GM18519 (cell line): ENCODE data around the gene TIGD2.
A peak's percentile ranks its signal among the peaks of the same experiment; 100 is the strongest.

Experiments
- ATAC-seq: cut with Tn5 transposase; IDR thresholded peaks from one replicate; pipeline ENCODE4 v1.9.1; 2021; ENCODE audit warnings: mild to moderate bottlenecking, moderate library complexity; ENCODE audit not compliant: unreplicated experiment, low FRiP score

TIGD2 gene

DNA sequence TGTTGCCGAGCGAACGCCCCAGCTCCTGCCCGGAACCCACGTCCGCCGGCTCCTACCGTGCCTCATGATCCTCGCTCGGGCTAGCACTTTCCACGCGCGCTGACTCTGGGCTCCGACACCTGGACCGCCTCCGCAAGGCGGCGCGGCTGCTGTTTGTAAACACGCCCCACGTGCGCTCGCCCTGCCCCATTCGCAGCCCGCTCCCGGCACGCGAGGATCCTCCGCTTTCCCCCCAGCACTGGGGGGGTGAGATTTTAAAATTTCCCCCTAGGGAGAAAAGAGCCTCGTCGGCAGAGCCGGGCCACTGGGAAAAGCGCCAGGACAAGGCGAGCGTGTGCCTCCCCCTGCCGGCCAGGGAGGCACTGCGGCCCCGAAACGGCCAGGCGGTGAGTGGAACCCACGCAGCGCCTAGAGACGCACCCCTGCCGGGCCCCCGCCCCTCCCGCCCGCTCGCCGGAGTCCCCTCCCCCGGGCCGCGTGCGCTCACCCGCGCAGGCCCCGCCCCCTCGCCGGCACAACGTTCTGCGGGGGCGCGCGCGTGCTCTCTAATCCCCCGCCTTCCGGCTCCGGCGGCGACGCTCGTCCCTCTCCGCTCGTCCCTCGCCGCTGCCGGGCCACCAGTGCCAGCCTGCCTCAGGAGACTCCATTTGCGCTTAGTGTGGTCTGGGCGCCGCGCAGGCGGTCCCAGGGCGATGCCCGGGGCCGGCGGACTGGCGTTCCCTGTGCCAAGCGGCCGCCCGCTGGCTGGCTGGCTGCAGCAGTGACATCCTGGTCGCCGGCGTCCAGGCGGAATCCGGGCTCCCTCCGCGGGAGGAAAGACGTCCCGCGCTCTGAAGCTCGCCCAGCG is at the start of gene TIGD2:
Gene TIGD2 (plus strand): TSS at position 548 of the 847 bp plus-strand sequence. CDS start 1,442 bp downstream, outside the sequence.
- ATAC-seq = peak; percentile 70

DNA sequence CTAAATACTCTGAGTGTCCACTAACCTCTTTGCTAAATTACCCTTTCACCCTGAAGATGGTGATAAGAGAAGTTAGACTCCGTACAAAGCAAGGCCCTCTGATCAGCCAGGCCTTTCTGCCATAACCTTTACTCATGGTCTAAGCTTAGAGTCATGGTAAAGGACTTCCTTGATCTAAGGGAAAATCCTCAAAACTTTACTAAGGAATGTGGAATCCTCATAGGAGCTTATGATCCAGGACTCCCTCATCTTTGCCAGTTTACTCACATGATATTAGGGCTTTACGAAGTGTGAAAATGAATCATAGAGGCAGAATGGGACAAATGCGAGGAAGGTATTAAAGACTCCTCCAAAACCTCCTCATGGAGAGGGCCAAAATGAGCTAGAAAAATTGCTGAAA is 46.5 kb upstream of the TIGD2 start:
- no peak for ATAC-seq

GRCh38 chr4:89067417-89067816 is 43.9 kb upstream of the TIGD2 start:
- ATAC-seq = no peak

DNA sequence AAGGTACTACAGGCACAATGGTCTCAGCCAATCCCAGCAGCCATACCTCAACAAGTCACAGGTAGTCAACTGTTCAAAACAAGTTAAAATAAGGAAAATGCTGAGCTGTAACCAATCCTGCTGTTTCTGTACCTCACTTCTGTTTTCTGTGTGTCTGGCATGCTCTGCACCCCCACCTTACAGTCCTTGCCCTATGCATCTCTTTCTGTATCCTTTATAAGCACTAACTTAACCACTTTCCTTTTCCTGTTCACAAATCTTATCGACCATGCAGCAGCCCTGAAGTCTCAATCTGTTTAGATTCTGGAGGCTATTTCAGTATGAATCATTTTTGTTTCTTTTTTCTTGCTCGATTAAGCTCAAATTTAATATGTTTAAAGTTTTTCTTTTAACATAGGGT is 41.9 kb upstream of the TIGD2 start:
- ATAC-seq = peak; percentile 89

- ATAC-seq = no peak
Measured at GRCh38 chr4:89070041-89070440, 41.3 kb upstream of the TIGD2 start.

DNA sequence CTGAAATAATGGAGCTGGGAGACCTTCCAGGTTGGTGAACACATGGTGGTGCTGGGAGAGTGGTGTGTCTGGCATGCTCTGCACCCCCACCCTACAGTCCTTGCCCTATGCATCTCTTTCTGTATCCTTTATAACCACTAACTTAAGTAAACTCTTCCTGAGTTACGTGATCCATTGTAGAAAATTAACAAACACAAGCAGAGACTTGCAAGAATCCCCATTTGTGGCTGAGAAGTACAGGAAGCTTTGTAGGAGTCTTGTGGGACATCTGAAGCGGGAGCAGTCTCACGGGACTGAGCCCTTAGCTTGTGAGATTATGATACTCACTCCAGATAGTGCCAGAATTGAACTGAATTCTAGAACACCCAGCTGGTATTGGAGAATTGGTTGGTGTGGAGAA is 40.0 kb upstream of the TIGD2 start:
- ATAC-seq = no peak

DNA sequence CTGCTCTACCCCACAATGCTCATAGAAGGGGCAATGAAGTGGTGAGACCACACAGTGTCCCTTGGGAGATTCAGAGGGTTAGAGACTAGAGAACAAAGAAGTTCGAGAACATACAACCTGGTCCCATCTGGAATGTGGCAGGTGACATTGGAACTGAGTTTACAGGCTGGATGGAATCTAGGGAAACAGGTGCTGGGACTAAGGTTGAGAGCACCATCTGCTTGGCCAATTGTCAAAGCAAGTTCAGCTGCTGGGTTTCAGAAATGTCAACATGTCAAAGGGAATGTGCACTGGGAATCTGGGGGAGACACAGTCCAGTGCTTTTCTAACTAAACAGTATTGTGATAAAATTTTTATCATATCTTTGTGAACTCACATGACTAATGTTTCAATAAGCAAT is 38.4 kb upstream of the TIGD2 start:
- ATAC-seq = no peak

- ATAC-seq = no peak
Measured at GRCh38 chr4:89077761-89078160, 33.6 kb upstream of the TIGD2 start.

- ATAC-seq = no peak
Measured at GRCh38 chr4:89078300-89078699, 33.0 kb upstream of the TIGD2 start.

DNA sequence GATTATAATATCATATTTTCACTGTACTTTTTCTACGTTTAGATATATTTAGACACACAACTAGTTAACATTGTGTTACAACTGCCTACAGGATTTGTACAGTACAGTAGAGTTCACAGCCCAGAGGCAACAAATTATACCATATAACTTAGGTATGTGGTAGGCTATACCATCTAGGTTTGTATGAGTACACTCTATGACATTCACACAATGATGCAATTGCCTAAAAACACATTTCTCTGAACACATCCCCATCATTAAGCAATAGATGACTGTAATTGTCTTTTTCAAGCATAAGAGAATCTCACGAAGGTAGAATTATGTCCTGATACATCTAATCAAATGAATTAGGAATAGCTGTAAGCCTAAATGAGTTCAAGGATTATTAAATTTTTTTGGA is 12.3 kb upstream of the TIGD2 start:
- ATAC-seq = no peak

DNA sequence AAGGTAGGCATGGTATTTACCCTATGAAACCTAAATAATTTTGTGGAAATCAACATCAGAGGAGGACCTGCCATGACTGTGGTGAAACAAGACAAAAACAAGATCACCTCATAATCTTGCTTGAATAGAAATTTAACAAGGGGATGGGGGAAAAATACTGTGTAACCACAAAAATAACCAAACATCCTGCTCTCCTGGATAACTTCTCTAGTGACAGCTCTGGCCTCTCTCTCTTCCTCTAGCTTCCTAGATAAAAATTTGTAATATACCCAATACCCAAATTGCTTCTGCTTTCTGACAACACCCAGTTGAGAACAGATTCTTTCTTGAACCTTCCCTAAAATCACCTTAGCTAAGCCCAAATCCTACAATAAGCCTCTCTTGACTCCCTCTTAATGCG is 11.9 kb upstream of the TIGD2 start:
- no peak for ATAC-seq

DNA sequence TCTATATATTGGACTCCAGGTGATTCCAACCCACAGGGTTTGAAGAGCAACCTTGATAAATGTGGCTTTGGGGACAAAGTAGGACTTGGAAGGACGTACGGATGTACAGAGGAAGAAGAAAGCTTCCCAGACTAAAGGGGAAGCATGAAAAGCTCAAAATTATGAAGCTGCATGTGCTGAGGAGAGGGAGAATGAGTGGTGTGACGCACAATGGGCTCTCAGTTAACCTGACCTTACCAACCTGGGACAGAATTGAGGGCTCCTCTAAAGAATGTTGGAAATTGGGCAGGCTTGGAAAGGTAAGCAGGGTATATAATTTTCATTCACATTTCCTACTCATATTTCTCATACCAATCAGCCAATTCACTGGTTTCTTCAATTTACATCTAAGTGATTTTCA is 10.5 kb upstream of the TIGD2 start:
- no peak for ATAC-seq

DNA sequence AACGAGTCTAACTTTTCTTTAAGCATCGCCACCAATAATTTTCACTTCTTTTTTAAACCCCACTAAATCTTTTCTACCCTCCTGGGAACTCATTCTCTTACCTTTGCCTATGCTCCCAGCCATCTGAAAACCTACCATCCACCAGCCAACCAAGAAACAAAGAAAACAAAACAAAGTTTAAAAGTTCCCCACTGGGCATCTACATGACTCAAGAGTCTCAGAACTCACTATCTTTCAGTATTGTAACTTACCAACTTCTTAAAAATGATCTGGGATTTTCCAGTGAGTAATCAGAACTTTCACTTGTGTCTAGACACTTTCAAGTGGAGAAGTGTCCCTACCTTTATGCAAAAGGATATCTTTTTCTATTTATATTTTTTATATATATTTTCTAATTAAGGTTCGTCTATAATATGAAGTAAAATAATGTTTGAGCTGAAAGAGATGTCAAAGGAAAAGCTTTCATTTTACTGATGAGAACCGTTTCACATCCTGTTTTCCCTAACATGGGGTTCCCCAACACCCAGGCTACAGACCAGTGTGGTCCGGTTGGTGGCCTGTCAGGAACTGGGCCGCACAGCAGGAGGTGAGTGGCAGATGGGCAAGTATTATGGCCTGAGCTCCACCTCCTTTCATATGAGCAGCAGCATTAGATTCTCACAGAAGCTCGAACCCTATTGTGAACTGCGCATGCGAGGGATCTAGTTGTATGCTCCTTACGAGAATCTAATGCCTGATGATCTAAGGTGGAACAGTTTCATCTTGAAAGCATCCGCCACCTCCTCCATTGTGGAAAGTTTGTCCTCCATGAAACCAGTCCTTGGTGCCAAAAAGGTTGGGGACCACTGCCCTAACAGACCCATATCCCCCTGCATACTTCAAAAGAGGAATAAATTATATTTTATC is 9.8 kb upstream of the TIGD2 start:
- peak; percentile 74 for ATAC-seq

DNA sequence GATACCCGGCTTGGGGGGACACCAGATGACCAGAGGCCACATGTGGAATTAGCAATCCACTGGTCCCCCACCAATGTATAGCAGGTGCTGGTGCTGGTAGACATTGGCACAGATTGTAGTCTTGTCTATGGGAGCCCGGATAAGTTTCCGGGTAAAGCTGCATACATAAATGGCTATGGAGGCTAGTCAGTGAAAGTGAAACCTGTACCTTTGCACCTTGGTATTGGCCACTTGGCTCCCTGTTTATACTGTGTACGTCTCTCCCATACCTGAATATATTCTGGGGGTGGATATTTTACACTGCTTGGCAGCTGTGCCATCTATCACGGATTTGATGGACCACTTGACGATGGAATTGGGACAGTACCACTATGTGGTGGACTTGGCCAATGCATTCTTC is 5.6 kb upstream of the TIGD2 start:
- ATAC-seq = no peak

- ATAC-seq = no peak
Measured at GRCh38 chr4:89108091-89108490, 3.2 kb upstream of the TIGD2 start.

DNA sequence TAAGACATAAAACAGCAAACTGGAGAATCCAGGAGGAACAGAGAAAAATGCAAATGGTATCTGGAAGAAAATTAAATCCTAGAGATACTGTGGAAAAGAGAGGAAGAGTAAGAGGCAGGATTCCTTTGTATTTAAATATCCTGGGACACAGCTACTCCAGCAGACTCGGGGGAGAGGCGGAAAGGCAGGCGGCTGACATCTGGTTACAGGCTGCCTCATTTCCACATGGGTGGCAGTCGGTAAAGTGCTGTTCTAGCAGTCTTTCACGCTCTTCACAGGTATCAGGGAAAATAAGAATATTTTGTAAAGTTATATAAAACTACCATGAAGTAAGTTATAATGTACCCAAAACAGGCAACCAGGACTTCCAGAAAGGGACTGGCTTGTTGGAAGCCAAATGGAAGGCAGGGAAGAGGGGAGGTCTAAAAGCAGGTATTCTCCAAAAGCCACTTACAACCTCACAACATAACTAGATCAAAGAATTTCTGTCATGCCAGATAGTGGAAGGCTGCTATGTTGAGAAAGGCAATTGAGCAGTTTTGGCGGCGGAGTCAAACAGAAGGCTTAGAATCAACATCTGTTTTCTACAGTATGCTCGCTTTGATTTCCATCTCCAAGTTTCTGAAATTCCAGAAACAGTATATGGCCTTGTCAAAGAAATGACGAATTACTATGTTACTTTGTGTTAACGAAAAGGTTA is 1.3 kb upstream of the TIGD2 start:
- ATAC-seq = no peak

- ATAC-seq = no peak
Measured at GRCh38 chr4:89110541-89110985, 770 bp upstream of the TIGD2 start.

DNA sequence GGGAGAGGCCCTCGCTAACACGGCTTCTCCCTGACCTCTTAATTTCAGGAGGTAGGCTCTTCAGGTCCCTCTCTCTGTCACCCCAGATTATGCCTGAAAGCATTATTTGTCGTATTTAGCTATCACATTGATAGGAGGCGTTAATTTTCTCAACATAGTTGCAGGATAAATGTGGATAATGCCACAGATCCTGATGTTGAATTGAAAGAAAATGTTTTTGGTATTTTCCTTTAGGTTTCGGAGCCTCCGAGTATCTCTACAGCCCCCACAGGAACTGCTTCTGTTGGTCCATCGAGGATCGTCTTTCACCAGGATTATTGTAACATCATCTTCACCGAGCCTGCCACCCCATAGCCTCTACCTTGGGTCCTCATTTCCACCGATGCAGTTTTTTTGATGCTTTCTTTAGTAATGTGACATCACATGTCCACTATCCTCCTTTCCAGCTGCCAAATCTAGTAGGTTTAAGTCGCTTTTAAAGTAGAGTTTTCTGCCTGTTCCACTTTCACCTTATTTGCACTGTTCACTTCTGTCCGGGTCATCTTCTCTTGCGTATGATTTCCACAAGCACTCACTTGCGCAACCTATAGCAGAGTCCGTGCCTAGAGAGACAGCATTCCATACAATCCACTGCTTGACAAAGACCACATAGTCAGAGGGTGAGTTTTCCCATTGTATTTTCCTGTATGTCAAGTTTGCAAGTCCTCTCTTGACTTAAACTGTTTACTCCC is 665 bp downstream of the TIGD2 start:
- ATAC-seq = no peak

GRCh38 chr4:89113415-89113814 is 2.1 kb downstream of the TIGD2 start:
- no peak for ATAC-seq

- peak; percentile 45 for ATAC-seq
Measured at GRCh38 chr4:89114100-89114499, 2.8 kb downstream of the TIGD2 start.
